ENCODE results near the gene ITPKB.
"Not testable (repeated sequence)": the region's sequence is repeated elsewhere in the genome, so short reads cannot be mapped to it uniquely, and the experiment has no call there.

The ITPKB gene

DNA sequence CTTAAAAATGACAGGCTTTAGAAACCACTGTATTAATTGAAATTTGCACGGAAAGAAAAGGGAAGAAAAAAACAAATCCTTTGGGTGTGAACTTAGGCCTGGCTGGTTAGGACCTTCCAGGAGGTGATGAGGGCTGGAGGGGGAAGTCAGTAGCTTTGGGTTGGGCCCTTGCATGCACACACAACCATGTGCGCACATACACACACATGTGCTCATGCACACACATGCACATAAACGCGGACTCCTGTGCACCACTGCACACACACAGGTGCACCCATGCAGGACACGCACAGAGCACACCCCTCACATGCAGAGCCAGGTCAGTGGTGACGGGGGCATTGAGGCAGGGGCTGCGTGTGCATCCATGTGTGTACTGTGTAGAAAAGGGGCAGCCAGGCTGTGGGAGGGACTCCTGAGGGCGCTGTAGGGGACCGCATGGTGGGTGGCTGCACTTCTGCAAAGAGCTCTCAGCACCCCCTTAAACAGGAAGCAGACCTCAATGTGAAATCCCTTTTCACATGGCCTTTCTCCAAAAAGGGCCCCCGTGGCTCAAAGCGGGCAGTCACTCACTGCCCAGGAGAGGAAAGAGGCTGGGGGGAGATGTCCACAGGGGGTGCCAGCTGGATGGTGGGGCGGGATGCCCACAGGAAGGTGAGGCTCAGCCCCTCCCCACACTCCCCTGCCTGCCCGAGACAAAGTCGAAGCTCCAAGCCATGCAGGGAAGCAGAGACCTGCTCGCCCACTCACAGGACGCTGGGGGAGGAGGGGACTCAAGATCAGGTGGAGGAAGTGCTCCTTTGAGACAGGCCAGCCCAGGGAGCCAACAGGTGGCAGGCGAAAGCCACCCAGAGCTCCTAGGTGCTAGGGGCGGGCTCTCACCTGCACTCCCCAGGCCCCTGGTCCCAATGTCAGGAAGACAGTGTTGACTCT, 95.2 kb downstream of the ITPKB start:
- no peak overlapping the region for H3K27ac ChIP-seq

DNA sequence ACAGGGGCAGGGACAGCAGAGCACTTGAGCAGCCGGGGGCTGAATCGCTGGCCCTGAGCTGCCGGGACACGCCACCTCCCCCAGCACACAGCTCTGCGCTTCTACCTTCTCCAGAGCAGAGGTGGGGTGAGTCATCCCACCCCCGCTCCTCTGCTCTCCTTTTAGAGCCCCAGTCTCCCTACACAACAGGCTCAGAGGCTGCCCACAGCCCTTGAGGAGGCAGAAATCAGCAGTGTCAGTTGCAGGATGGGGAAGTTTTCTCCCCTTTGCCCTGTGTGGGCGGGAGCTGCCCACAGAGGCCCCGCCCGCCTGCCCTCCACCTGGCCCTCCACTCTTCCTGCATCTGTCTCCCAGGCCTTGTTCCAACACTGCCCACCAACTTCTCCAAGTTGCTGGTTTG, 95.9 kb downstream of the ITPKB start:
- no peak overlapping the region for H3K27ac ChIP-seq
- DNase-seq (ENCODE audit: low read depth, low spot score): no peak

More for the DNA sequence above, 95.2 kb downstream of the ITPKB start:
- DNase-seq (ENCODE audit: low read depth, low spot score): no peak

DNA sequence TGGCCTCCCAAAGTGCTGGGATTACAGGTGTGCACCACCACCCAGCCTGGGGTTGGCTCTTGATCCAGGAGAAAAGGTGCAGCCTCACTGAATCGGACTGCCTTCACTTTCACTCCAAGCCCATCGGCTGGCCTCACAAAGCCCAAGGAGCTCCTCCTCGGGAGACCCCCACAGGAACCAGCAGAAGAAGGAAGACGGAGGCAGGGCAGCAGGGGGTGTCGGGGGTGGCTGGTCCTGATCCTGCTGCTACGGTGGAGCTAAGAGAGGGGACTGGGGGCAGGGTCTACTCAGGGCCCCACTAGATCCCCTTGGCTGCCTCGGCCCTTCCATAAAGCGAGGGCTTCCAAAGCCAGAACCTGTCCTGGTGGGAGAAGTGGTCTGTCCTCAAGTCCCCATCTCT, 96.7 kb downstream of the ITPKB start:
- DNase-seq (ENCODE audit: low read depth, low spot score): no peak
- no peak overlapping the region for H3K27ac ChIP-seq

DNA sequence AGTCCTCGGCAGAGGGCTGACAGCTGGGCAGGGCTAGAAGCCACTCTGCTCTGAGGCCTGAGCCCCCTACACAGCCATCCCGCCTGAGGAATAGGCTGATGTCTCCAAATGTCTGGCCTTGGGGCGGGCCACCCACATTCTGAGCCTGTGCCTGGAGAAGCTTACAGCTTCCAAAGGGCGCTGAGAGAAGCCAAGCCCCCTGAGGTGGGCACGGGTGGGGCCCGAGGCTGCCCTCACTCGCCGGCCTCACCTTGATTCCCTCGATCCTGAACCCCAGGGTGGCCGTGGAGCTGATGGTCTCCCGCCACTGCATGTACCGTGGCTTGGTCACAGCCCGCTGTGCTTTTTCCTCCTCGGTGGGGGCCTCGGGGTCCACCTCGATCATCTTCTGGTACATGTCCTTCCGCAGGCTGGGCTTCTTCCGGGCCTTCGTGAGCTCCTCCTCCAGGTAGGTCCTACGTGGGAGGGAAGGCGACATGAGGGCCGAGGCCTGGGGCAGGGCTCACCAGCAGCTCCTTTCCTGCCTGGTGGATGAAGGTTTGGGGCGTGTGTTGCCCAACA, 97.3 kb downstream of the ITPKB start:
- no peak for DNase-seq (ENCODE audit: low read depth, low spot score)
- no peak overlapping the region for H3K27ac ChIP-seq

DNA sequence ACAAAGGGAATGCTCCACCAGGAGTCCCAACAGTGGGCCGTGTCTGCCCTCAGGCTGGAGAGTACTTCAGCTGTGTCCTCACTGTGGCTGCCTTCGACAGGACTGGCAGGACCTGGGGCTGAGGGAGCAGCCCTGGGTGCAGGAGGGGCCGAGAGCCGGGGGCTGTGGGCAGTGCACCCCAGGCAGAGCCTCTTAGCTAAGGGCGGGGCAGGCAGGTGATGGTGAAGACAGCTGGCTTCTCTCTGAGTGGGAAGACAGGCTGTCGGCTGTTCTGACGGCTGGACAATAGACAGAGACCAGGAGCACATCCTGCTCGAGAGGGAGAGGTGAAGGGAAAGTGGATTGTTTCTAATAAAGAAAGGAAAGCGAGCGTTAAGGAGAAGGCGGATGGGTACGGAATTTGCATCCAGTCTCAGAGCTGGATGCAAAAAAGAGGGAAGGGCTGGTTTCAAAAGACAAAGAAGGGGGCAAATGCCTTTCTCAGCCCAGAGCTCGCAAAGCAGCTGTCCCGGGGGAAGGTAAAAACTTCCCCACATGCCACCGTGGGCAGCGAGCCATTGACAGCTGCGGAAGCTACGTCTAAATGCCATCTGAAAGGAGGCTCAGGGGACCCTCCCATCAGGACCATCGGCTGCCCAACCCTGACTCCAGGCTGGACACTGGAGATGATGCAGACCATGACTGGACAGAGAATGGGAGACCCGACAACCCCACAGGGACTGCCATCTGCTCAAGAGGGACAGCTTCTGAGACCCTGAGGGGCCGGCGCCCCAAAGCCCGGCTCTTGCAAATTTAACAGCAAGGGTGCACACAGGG, 98.6 kb downstream of the ITPKB start:
- H3K27ac ChIP-seq: no peak overlapping the region
- no peak for DNase-seq (ENCODE audit: low read depth, low spot score)

DNA sequence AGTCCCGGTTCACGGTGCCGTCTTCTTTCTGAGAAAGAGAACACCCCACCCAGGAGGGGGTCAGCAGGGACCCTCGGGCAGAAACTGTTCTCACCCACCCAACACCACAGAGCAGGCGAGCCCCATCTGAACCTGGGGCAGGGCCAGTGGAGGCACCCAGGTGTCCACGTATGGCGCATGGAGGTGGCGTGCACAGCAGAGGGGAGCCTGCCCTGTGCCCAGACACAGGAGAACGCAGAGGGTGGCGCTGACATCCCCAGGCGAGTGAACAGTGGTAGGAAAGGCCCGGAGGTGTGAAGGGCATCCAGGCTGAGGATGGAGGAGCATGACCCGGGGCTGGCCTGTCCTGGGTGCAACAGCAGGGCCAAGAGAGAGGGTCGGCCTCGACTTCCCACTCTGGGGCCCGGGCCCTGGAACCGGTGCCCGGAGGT, 99.4 kb downstream of the ITPKB start:
- H3K27ac ChIP-seq: no peak overlapping the region
- DNase-seq (ENCODE audit: low read depth, low spot score): no peak

DNA sequence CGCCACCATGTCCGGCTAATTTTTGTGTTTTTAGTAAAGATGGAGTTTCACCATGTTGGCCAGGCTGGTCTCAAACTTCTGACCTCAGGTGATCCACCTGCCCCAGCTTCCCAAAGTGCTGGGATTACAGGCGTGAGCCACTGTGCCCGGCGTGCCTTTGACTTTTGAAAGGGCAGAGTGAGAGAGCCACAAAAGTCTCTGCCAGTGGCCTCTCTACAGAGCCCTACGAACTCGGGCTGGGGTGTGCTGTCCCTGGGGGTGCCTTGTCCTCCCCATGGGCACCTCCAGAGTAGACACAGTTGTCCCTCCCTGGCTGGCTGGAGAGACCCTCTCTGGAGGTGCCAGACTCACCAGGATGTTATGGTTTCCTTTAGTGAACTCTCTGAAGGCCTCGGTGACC, 99.9 kb downstream of the ITPKB start:
- not testable (repeated sequence) for DNase-seq (ENCODE audit: low read depth, low spot score); H3K27ac ChIP-seq

DNA sequence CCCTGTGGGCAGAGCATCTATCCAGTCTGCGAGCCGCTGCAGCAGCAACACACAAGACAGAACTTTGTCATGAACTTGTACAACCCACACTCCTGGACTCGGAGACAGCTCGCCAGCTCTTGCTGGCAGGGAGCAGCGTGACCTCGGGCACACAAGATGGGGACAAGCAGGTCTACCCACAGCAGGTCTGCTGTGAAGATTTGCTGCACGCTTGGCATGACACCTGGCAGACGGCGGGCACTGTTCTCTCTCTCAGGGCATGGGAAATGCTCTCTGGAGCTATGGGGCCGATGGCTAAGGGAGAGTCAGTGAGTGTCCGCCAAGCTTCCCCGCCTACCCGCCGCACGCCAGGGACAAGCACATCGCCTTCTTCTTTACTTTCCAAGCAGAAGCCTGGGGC, 100.5 kb downstream of the ITPKB start:
- DNase-seq (ENCODE audit: low read depth, low spot score): no peak
- no peak overlapping the region for H3K27ac ChIP-seq

DNA sequence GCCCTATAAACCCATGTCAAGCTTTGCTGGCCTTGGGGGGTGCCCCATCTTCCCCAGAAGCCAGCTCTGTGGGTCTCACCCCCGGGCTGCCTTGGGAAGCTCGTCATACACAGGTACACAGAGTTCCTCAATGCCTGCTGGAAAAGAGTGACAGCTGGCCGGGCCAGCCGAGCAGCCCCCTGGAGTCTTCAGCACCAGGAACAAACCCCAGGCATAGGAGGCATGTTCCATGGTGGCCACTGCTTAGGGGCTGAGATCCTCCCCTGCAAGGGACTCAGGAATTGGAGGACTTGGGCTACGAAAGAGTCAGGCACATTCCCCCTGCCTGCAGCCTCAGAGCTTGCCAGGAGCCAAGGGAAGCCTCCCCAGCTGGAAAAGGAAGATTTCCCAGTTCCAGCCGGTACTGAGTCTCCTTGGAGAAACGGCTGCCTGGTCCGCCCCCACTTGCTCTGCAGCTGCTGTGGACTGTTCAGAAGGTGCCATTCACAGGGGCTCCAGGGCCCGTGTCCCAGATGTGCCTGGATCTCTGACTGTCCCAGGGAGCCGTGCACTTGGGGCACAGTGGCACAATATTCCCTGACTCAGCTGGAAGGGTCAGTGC, 101.0 kb downstream of the ITPKB start:
- DNase-seq (ENCODE audit: low read depth, low spot score): no peak
- no peak overlapping the region for H3K27ac ChIP-seq

DNA sequence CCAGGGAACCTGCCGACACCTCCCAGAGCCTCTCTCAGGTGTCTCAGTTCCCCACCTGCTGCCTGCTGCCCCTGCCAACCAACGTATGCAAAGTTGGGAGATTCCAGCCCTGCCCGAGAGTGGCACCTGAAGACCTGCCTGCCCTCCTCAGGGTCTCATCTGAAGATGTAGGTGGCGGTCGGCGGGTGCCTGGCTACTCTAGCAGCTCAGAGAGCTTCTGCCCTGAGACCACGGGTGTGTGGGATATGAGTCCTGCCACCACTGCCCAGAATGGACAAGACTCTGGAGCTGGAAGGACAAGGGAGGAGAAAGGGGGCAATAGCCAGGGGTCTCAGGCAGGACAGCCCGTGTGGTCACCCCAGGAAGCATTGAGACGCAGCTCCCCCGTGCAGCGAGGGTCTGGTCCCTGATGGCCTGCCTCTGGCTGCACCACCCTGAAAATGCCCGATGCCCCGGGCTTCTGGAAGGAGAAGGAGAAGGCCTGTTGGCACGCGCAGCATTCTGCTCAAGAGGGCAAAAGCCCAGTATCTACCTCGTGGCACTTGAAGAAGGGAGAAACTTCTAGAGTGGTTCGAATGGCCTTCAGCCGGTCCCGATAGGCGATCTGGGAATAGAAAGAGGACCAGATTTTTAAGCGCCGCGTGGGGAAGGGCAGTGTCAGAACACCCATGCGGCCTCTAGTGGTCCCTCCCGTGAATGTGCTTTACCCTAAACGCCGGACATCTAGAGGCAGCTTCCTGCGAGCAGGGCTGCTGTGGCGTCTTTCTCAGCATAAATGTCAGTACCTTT, 101.7 kb downstream of the ITPKB start:
- H3K27ac ChIP-seq: no peak overlapping the region
- no peak for DNase-seq (ENCODE audit: low read depth, low spot score)

DNA sequence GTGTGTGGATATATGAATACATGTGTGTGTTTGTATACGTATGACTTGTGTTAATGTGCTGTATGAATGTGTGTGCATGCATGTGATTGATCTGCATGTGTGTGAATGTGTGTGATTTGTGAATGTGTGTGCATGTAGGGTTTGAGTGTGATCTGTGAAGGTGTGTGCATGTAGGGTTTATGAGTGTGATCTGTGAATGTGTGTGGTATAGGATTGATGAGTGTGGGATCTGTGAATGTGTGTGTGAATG, 102.3 kb downstream of the ITPKB start:
- DNase-seq (ENCODE audit: low read depth, low spot score): no peak
- no peak overlapping the region for H3K27ac ChIP-seq

DNA sequence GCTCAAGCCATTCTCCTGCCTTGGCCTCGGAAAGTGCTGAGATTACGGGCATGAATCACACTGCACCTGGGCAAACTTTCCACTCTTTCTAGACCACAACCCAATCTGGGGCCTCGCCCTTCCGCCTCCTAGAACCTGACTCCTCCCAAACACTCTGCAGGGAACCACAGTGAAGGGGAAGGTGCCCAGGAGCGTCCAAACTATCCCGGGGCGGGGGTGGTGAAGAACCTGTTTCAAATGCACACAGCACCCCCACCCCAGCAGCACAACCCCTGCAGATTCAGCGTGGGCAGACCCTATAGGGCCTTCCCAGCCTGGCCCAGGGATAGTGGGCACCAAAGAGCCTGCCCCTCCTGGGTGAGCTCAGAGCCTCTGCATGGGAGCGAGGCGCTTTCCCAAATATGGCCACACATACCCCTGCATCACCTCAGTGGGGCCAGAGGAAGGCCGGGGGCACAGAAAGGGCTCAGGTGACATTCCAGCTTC, 103.6 kb downstream of the ITPKB start:
- no peak overlapping the region for H3K27ac ChIP-seq
- DNase-seq (ENCODE audit: low read depth, low spot score): no peak

DNA sequence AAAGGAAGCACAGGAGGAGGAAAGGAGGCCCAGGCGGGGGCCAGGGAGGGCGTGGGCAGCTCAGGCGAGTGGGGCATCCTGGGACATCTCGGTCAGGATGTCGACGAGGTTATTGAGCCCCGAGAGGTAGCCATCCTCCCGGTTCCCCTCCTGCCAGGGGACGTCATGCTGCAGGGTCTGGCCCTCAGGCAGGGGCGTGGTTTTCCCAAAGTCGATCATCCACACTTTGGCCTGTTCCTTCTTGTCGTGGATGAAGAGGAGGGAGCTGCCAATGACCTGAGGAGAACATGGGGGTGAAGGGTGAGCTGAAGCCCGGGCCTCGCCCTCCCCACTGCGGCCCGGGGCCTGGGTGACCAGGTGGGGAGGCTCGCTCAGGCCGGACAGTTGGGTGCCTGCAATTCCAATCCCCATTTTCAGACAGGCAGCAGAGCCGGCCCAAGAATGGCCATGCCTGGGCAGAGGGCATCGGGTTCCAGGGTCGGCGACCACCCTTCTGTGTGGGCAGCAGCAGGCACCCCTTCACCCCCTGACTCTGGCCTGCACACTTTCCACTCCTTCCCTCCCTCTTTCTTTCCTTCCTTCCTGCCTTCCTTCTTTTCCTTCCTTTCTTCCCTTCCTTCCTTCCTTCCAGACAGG, 104.4 kb downstream of the ITPKB start:
- DNase-seq (ENCODE audit: low read depth, low spot score): no peak
- no peak overlapping the region for H3K27ac ChIP-seq

DNA sequence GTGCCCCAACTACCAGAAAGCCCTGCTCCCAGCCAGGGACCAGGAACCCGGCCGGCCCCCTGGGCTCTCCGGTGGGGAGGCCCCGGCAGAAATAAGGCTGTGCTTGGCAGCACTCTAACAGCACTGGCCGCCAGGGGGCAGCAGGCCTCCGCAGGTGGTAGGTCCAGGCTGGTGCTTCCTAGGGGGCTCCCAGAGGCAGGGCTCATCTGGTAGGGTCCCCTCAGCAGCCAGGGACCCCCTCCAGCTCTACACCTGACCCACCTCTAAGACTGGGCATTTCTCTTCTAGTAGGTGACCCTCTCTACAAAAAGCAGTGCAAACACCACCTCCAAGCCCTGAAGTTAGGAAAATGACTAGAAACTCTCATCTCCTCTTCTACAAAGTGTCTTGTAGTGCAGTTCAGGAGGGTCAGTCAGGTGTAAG, 104.9 kb downstream of the ITPKB start:
- H3K27ac ChIP-seq: no peak overlapping the region
- DNase-seq (ENCODE audit: low read depth, low spot score): no peak

DNA sequence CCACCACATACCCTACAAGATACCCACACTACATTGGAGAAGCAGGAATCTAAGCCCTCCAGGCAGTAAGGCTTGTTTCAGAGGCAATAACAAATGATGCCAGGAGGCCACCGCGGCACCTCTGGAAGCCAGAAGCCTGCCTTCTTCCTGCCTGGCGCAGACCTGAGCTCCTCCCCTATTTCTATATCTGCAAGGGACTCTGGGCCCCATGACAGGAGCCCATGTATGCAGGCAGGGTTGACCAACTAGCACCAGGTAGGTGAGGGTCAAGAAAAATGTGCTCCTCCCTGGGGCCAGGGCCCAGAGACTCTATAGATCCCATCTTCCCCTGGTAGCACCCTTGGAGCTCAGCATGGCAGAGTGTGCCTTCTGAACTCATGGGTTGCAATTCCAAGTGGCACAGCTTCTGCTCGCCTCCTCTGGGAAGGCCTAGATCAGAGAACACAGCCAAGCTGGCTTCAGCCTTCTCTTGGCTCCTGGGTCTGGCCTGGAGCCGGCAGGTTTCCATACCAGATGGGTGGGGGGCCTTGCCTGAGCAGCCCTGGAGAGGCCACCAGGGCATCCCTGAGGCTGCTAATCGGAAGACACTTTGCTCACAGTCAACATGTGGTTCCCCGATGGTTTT, 105.4 kb downstream of the ITPKB start:
- no peak overlapping the region for H3K27ac ChIP-seq
- DNase-seq (ENCODE audit: low read depth, low spot score): no peak

DNA sequence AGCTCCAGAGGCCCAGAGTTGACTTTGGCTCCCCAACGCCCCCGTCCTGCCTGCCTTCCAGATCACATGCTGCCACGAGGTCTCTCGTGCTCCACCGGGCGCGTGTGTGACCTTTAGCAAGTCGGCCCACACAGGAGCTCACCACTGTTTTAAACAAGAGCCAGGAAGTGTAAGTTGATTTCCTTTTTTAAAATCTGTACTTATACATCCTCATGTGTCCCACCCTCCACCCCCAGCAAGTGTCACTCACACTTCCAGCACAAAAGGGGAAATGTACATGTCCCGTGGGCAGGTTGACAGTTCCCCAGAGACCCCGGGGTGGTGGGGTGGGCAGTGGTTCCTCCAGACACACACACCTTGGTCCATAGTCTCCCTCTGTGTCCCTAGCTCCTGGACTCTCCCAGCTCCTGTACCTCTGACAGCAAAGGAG, 106.1 kb downstream of the ITPKB start:
- H3K27ac ChIP-seq: no peak overlapping the region
- no peak for DNase-seq (ENCODE audit: low read depth, low spot score)

DNA sequence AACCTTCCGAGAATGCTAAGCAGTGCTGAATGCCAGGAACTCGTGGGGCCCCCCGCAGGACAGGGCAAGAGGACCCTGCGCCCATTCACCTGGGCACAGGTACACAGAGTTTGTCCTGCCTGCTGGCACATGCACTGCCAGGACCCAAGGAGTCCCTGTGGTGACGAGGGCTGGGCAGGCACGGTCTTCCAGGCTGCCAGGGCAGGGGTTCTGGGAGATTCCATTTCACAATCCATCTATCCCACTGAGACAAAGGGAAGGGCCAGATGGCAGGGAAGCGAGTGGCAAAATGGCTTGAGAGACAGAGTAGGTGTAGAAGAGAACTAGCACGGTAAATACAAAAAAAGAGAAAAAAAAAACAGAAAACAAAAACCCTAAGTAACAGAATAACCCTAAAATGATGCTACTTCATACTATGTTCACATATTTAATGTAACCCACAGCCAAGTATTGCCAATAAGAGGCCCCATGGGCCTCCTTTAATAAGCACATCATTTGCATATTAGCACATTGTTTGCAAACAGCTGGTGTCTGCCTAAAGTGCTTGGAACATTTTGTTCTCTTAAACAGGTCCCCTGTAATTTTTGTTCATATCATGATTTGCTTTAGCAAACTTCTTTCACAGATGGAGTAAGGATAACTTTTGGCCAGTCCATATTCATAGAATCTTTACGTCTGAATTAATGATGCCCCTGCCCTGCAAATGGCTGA, 106.8 kb downstream of the ITPKB start:
- DNase-seq (ENCODE audit: low read depth, low spot score): no peak
- H3K27ac ChIP-seq: no peak overlapping the region

DNA sequence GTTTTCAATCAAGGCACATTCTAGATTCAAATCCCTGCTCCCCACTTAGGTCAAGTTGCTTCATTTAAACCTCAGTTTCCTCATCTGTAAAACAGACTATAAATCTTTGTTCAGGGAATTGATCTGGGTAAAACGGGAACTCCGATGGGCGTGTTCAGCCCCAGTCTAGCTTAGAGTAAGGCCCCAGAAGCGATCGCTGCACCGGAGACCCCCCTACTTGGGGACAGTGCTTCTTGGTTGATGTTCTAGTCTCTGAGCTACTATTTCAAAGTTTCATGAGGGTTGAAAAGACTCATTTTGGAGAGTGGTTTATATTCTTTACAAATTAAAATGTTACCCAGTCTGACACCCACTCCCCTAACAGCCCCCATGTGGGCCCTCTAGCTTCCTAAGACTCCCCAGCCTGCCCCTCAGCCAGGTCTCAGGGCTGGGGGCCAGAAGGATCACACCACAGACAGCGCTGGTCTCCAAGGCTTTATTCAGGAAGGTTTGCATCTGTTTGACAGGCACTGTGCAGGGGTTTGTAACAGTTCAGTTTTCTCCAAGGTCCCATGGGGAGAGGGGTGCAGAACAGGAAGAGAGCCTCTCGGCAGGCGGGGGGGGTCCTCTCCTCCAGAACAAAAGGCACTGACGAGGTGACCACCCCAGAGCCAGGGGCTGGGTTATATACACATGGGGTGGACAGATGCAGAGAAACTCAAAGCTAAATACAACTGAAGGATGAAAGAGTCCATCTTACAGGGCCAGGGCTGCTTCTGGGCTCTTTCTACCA, 107.7 kb downstream of the ITPKB start:
- no peak overlapping the region for H3K27ac ChIP-seq
- no peak for DNase-seq (ENCODE audit: low read depth, low spot score)

Measured in epithelial cell of prostate (primary cell).